ENCODE data around the gene IRF2. TPM values are rescaled to one million over a fixed set of nuclear protein-coding genes. Genes with fewer than 3 reads are reported as not detected.
A peak's percentile ranks its signal among the peaks of the same experiment; 100 is the strongest.

The IRF2 gene
- total RNA-seq, 4 donors from 2014 or later: 16.9 to 53.1 (median 28.9) TPM

GRCh38 chr4:184352891-184353290 lies 121.5 kb downstream of the IRF2 start:
- no peak for DNase-seq (ENCODE audit: low spot score)
- no peak for TF ChIP-seq CTCF (IDR thresholded peaks at IDR 0.05)
- ATAC-seq (ENCODE audit: low FRiP score): no peak

GRCh38 chr4:184351560-184352451 lies 122.5 kb downstream of the IRF2 start:
- ATAC-seq (ENCODE audit: low FRiP score): no peak
- no peak for DNase-seq (ENCODE audit: low spot score)
- no peak for TF ChIP-seq CTCF (IDR thresholded peaks at IDR 0.05)

- DNase-seq (ENCODE audit: low spot score) (no peak), ATAC-seq (ENCODE audit: low FRiP score) (no peak)
- TF ChIP-seq CTCF (IDR thresholded peaks at IDR 0.05): no peak
Measured at GRCh38 chr4:184350964-184351363, 123.4 kb downstream of the IRF2 start.

GRCh38 chr4:184350213-184350817 lies 124.0 kb downstream of the IRF2 start:
- ATAC-seq (ENCODE audit: low FRiP score) (no peak), DNase-seq (ENCODE audit: low spot score) (no peak)
- TF ChIP-seq CTCF (IDR thresholded peaks at IDR 0.05): no peak

GRCh38 chr4:184349283-184350039 lies 124.9 kb downstream of the IRF2 start:
- no peak for TF ChIP-seq CTCF (IDR thresholded peaks at IDR 0.05)
- ATAC-seq (ENCODE audit: low FRiP score): no peak
- DNase-seq (ENCODE audit: low spot score): no peak

GRCh38 chr4:184348311-184349233 lies 125.8 kb downstream of the IRF2 start:
- no peak for TF ChIP-seq CTCF (IDR thresholded peaks at IDR 0.05)
- peak; percentile 61 for ATAC-seq (ENCODE audit: low FRiP score)
- DNase-seq (ENCODE audit: low spot score): no peak

All from omental fat pad (tissue), 4 donors.